K562 (cell line): ENCODE data around the gene REG4. TPM values are rescaled to one million over a fixed set of nuclear protein-coding genes. Genes with fewer than 3 reads are reported as not detected.
A peak's percentile ranks its signal among the peaks of the same experiment; 100 is the strongest.

Source experiments
- ARHGAP35 ChIP-seq: fragments of 450-650 bp; IDR thresholded peaks from 2 replicates; pipeline ENCODE4 v1.6.1; 2018; ENCODE audit not compliant: partially characterized antibody
- ELK3 ChIP-seq: fragments of 450-650 bp; formaldehyde crosslinking; IDR thresholded peaks from 2 replicates; pipeline ENCODE4 v1.4.0; 2020; ENCODE audit warnings: mild to moderate bottlenecking
- FOXM1 ChIP-seq, 2 experiments: fragments of 450-650 bp in 1 of 2; sonication (generic) in 1 of 2; formaldehyde crosslinking in 1 of 2; IDR thresholded peaks; 2 replicates each; pipeline versions ENCODE4 v1.6.1 to v1.9.0; 2017 to 2022; ENCODE audit warnings: low read depth in 2 of 2, mild to moderate bottlenecking in 2 of 2, missing genetic modification reagents in 1 of 2, moderate library complexity in 1 of 2
- GATAD2A ChIP-seq: fragments of 450-650 bp; IDR thresholded peaks from 2 replicates; pipeline ENCODE4 v1.6.1; 2017
- GTF2E2 ChIP-seq: fragments of 200-800 bp; sonication (Bioruptor generic); IDR thresholded peaks from 2 replicates; pipeline ENCODE4 v1.6.1; 2016; ENCODE audit warnings: missing genetic modification characterization, missing compliant biosample characterization
- HIVEP1 ChIP-seq: fragments of 250-450 bp; sonication (Bioruptor Pico); IDR thresholded peaks from 2 replicates; pipeline ENCODE4 v1.4.0; 2020; ENCODE audit warnings: mild to moderate bottlenecking
- MCM3 ChIP-seq: fragments of 450-650 bp; IDR thresholded peaks from 2 replicates; pipeline ENCODE4 v1.6.1; 2016
- PHB2 ChIP-seq: fragments of 450-650 bp; IDR thresholded peaks from 2 replicates; pipeline ENCODE4 v1.6.1; 2017; ENCODE audit warnings: low read depth
- POLR3A ChIP-seq: IDR thresholded peaks from 2 replicates; pipeline ENCODE4 v1.6.1; 2011; ENCODE audit warnings: borderline replicate concordance, mild to moderate bottlenecking, moderate library complexity; ENCODE audit not compliant: insufficient read length, insufficient read depth; ENCODE audit errors: extremely low read depth
- PYGO2 ChIP-seq: fragments of 450-650 bp; IDR thresholded peaks from 2 replicates; pipeline ENCODE4 v1.6.1; 2016; ENCODE audit warnings: mild to moderate bottlenecking, missing genetic modification characterization, moderate library complexity, missing compliant biosample characterization
- RAD51 ChIP-seq: fragments of 450-650 bp; IDR thresholded peaks from 2 replicates; pipeline ENCODE4 v1.7.1; 2016; ENCODE audit warnings: low read depth, mild to moderate bottlenecking, borderline replicate concordance
- RBM34 ChIP-seq: fragments of 200-400 bp; formaldehyde crosslinking; IDR thresholded peaks from 2 replicates; pipeline ENCODE4 v1.6.1; 2018; ENCODE audit warnings: low read length, borderline replicate concordance; ENCODE audit not compliant: insufficient read depth
- RFX1 ChIP-seq: fragments of 450-650 bp; IDR thresholded peaks from 2 replicates; pipeline ENCODE4 v1.6.1; 2016; ENCODE audit warnings: mild to moderate bottlenecking, moderate library complexity
- SIN3A ChIP-seq, 2 experiments: fragments of 150-350 bp in 1 of 2; IDR thresholded peaks; 2 replicates each; pipeline ENCODE4 v1.6.1; 2011 to 2016; ENCODE audit warnings: borderline replicate concordance in 2 of 2, low read depth in 2 of 2, low read length in 2 of 2, mild to moderate bottlenecking in 2 of 2, moderate library complexity in 2 of 2; ENCODE audit not compliant: control insufficient read depth in 1 of 2
- SMARCC2 ChIP-seq: fragments of 450-650 bp; IDR thresholded peaks from 2 replicates; pipeline ENCODE4 v1.6.1; 2017; ENCODE audit warnings: antibody characterized with exemption, moderate library complexity, mild to moderate bottlenecking, low read depth
- STAT5A ChIP-seq: IDR thresholded peaks from 2 replicates; pipeline ENCODE4 v1.6.1; 2012; ENCODE audit warnings: low read length, inconsistent platforms, borderline replicate concordance
- ZNF165 ChIP-seq: fragments of 250-450 bp; sonication (Bioruptor Pico); IDR thresholded peaks from 2 replicates; pipeline ENCODE4 v1.4.0; 2020; ENCODE audit warnings: borderline replicate concordance
- ZNF239 ChIP-seq: fragments of 250-450 bp; sonication (Bioruptor Pico); IDR thresholded peaks from 2 replicates; pipeline ENCODE4 v1.4.0; 2020; ENCODE audit warnings: mild to moderate bottlenecking
- polyA plus RNA-seq, 8 experiments: library from polyadenylated mRNA; depleted of rRNA in 4 of 8; stranded (reverse) in 5 of 8; unstranded in 3 of 8; fragments of >200 nt; fragmentation: Nextera tagmentation in 2 of 8; fragmentation: Illumina TruSeq in 1 of 8; extraction: Ambion mirVana in 2 of 8; extraction: Trizol in 1 of 8; gene quantifications; 2 replicates each; pipeline versions ENCODE4 v1.2.1 to v1.2.3, GENCODE V29; 2011 to 2014; ENCODE audit warnings: inconsistent platforms in 1 of 8, missing spikeins in 1 of 8
- total RNA-seq, 7 experiments: library from RNA; depleted of rRNA in 6 of 7; stranded (reverse); fragments of >200 nt in 6 of 7; fragmentation: Illumina TruSeq in 2 of 7; extraction: Trizol in 2 of 7; gene quantifications; 2 replicates each; pipeline versions ENCODE4 v1.2.1 to v1.2.3, GENCODE V29; 2011 to 2021; ENCODE audit warnings: low replicate concordance in 1 of 7
- TF ChIP-seq, protein P1 (sequence below): fragments of 450-650 bp; formaldehyde crosslinking; conservative IDR thresholded peaks from 2 replicates; pipeline ENCODE4 v1.4.0; 2022; ENCODE audit warnings: mild to moderate bottlenecking, missing genetic modification characterization
- TF ChIP-seq, protein P2 (sequence below), 2 experiments: fragments of 150-350 bp in 1 of 2; IDR thresholded peaks; 2 replicates each; pipeline ENCODE4 v1.6.1; 2012 to 2016; ENCODE audit warnings: low read depth in 2 of 2, low read length in 2 of 2, mild to moderate bottlenecking in 1 of 2, moderate library complexity in 1 of 2
- TF ChIP-seq, protein P3 (sequence below): fragments of 250-450 bp; sonication (Bioruptor Pico); IDR thresholded peaks from 2 replicates; pipeline ENCODE4 v1.4.0; 2020; ENCODE audit warnings: mild to moderate bottlenecking

The REG4 gene
- total and polyA plus RNA-seq, 9 of the 15 experiments (the other 6 are each of a cell fraction or from before 2014, with no cell fraction given): not detected

- peak; percentile 45; the same call in 1 of the 2 replicates for TF ChIP-seq FOXM1 (IDR thresholded peaks at IDR 0.05; ENCODE audit: low read depth)
- TF ChIP-seq FOXM1 (CRISPR knock-in tag; IDR thresholded peaks at IDR 0.05; ENCODE audit: low read depth): no peak
- 0 out of 2 replicates have a peak, but pooled peaks have one; percentile 48 for TF ChIP-seq HIVEP1 (CRISPR knock-in tag)
- no peak for TF ChIP-seq PYGO2 (tag)
- no peak for TF ChIP-seq ZNF239
- no peak for TF ChIP-seq RBM34
- TF ChIP-seq GATAD2A: no peak
- TF ChIP-seq, protein P1, sequence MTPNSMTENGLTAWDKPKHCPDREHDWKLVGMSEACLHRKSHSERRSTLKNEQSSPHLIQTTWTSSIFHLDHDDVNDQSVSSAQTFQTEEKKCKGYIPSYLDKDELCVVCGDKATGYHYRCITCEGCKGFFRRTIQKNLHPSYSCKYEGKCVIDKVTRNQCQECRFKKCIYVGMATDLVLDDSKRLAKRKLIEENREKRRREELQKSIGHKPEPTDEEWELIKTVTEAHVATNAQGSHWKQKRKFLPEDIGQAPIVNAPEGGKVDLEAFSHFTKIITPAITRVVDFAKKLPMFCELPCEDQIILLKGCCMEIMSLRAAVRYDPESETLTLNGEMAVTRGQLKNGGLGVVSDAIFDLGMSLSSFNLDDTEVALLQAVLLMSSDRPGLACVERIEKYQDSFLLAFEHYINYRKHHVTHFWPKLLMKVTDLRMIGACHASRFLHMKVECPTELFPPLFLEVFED (CRISPR knock-in tag): no peak
- no peak for TF ChIP-seq MCM3
- TF ChIP-seq RFX1: no peak
- TF ChIP-seq SMARCC2: peak; percentile 67
- TF ChIP-seq GTF2E2 (tag): no peak
- no peak for TF ChIP-seq PHB2
- peak; percentile 39 for TF ChIP-seq STAT5A
- TF ChIP-seq ELK3 (CRISPR knock-in tag): no peak
- no peak for TF ChIP-seq POLR3A
- TF ChIP-seq SIN3A (IDR thresholded peaks at IDR 0.05; ENCODE audit: borderline replicate concordance in 2 of 2, control insufficient read depth in 1 of 2, low read depth in 2 of 2, low read length in 2 of 2): no peak
- TF ChIP-seq, protein P2, sequence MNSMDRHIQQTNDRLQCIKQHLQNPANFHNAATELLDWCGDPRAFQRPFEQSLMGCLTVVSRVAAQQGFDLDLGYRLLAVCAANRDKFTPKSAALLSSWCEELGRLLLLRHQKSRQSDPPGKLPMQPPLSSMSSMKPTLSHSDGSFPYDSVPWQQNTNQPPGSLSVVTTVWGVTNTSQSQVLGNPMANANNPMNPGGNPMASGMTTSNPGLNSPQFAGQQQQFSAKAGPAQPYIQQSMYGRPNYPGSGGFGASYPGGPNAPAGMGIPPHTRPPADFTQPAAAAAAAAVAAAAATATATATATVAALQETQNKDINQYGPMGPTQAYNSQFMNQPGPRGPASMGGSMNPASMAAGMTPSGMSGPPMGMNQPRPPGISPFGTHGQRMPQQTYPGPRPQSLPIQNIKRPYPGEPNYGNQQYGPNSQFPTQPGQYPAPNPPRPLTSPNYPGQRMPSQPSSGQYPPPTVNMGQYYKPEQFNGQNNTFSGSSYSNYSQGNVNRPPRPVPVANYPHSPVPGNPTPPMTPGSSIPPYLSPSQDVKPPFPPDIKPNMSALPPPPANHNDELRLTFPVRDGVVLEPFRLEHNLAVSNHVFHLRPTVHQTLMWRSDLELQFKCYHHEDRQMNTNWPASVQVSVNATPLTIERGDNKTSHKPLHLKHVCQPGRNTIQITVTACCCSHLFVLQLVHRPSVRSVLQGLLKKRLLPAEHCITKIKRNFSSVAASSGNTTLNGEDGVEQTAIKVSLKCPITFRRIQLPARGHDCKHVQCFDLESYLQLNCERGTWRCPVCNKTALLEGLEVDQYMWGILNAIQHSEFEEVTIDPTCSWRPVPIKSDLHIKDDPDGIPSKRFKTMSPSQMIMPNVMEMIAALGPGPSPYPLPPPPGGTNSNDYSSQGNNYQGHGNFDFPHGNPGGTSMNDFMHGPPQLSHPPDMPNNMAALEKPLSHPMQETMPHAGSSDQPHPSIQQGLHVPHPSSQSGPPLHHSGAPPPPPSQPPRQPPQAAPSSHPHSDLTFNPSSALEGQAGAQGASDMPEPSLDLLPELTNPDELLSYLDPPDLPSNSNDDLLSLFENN (IDR thresholded peaks at IDR 0.05; ENCODE audit: low read depth in 2 of 2, low read length in 2 of 2): peak in 1 of 2 experiments; percentile 62; a peak in 1 of 4 replicates
- TF ChIP-seq, protein P3, sequence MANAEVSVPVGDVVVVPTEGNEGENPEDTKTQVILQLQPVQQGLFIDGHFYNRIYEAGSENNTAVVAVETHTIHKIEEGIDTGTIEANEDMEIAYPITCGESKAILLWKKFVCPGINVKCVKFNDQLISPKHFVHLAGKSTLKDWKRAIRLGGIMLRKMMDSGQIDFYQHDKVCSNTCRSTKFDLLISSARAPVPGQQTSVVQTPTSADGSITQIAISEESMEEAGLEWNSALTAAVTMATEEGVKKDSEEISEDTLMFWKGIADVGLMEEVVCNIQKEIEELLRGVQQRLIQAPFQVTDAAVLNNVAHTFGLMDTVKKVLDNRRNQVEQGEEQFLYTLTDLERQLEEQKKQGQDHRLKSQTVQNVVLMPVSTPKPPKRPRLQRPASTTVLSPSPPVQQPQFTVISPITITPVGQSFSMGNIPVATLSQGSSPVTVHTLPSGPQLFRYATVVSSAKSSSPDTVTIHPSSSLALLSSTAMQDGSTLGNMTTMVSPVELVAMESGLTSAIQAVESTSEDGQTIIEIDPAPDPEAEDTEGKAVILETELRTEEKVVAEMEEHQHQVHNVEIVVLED (CRISPR knock-in tag): no peak
- no peak for TF ChIP-seq ZNF165
- no peak for TF ChIP-seq ARHGAP35
- no peak for TF ChIP-seq RAD51
Measured at GRCh38 chr1:119859647-119860046, 48.4 kb upstream of the REG4 start (continued).
